Inflammatory macrophage treated with lipopolysaccharide for 4 hours (primary cell): Measurements from ENCODE around the gene STKLD1.
"Not testable (repeated sequence)": the region's sequence is repeated elsewhere in the genome, so short reads cannot be mapped to it uniquely, and the experiment has no call there.

Experiments used
- DNase-seq: peaks from one replicate; pipeline ENCODE4 v3.0.0-alpha.2; 2020

The STKLD1 gene

DNA sequence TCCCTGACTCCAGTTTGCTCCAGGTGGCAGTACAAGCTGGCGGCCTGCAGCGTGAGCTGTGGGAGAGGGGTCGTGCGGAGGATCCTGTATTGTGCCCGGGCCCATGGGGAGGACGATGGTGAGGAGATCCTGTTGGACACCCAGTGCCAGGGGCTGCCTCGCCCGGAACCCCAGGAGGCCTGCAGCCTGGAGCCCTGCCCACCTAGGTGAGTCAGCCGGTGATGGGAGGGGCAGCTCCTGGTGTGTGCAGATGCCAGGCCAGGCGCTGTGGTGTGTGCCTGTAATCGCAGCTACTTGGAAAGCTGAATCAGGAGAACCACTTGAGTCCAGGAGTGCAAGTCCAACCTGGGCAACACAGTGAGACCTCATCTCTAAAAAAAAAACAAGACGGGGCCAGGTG is 73.6 kb downstream of the STKLD1 start:
- DNase-seq, result no peak

DNA sequence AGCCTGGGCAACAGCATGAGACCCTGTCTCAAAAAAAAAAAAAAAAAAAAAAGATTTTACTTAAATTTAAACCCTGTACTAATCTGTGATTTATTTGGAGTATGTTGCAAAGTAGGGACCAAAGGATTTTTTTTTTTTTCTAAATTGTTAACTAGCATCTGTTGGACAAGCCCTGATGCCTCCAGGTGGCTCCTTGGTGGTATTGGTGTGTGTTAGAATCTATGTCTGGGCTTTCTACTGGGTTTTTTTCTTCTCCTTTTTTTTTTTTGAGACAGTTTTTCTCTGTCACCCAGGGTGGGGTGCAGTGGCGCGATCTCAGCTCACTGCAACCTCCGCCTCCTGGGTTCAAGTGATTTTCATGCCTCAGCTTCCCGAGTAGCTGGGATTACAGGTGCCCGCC is 75.7 kb downstream of the STKLD1 start:
- DNase-seq, result not testable (repeated sequence)

DNA sequence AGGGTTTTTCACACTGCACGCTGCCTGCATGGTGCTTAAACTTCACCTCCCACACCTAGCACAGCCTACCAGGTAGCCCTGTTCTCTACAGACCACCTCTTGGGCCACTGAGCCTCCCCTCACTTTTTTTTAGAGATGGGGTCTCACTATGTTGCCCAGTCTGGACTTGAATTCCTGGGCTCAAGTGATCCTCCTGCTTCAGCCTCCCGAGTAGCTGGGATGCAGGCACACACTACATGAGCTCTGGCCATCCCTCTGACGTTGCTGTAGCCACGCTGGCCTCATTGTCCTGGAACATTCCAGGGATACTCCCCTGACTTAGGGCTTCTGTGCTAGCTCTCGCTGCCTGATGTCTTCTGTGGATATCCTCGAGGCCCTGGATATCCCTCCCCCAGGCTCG is 76.4 kb downstream of the STKLD1 start:
- no peak for DNase-seq

- no peak for DNase-seq
These were observed 77.5 kb downstream of the STKLD1 start for GRCh38 chr9:133453651-133454050.

- no peak for DNase-seq
These were observed 78.2 kb downstream of the STKLD1 start for GRCh38 chr9:133454325-133454724.

- DNase-seq, result no peak
These were observed 78.9 kb downstream of the STKLD1 start for GRCh38 chr9:133454943-133455673.
